GM21825 (cell line): ENCODE results near the gene SIX3.

Experiments used
- ATAC-seq: cut with Tn5 transposase; IDR thresholded peaks from one replicate; pipeline ENCODE4 v1.9.1; 2021; ENCODE audit warnings: mild to moderate bottlenecking, moderate library complexity; ENCODE audit not compliant: unreplicated experiment

The SIX3 gene

DNA sequence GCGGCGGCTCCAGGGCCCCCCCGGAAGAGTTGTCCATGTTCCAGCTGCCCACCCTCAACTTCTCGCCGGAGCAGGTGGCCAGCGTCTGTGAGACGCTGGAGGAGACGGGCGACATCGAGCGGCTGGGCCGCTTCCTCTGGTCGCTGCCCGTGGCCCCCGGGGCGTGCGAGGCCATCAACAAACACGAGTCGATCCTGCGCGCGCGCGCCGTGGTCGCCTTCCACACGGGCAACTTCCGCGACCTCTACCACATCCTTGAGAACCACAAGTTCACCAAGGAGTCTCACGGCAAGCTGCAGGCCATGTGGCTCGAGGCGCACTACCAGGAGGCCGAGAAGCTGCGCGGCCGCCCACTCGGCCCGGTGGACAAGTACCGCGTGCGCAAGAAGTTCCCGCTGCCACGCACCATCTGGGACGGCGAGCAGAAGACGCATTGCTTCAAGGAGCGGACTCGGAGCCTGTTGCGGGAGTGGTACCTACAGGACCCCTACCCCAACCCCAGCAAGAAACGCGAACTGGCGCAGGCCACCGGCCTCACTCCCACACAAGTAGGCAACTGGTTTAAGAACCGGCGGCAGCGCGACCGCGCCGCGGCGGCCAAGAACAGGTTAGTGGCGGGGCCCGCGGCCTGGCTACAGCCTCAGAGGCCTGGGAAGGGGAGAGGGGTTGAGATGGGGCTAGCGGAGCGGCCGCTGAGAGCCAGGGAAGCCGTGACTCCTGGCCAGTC, 965 bp downstream of the SIX3 start:
- no peak for ATAC-seq

GRCh38 chr2:44943031-44943692, 1.7 kb downstream of the SIX3 start:
- no peak for ATAC-seq

- no peak for ATAC-seq
Measured at GRCh38 chr2:44943693-44944101, 2.2 kb downstream of the SIX3 start.

- no peak for ATAC-seq
Measured at GRCh38 chr2:44944102-44944951, 2.8 kb downstream of the SIX3 start.

- ATAC-seq: no peak
Measured at GRCh38 chr2:44944952-44945612, 3.6 kb downstream of the SIX3 start.

GRCh38 chr2:44945676-44946371, 4.3 kb downstream of the SIX3 start:
- ATAC-seq: no peak

DNA sequence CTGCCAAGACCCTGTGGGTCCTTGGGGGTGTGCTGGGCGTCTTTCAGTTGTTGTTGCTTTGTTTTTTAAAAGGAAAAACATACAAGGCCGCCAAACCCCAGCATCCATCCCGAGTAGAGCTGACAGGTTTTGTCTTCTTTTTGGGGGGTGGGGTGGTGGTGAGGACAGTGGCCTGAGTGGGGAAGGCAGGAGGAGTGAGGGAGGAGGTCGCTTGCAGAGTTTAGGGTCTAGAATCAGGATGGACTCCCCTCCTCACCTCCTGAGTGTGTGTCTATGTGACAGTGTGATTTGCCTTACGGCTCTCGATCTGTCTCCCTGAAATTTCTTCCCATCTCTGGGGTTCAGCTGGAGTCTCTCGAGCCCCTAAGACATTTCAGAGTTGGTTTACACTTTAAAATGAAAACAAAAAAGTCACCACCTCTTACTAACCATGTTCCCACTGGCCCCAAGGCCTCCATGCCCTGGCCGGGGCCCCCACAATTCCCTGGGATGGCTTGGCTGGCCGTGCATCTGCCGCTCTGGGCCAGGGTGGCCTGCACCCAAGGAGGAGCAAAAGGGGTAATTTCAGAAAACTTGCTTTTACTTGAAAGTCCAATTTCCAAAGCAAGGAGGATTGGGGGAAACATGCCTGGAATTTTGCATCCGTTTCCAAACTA, 5.0 kb downstream of the SIX3 start:
- no peak for ATAC-seq

DNA sequence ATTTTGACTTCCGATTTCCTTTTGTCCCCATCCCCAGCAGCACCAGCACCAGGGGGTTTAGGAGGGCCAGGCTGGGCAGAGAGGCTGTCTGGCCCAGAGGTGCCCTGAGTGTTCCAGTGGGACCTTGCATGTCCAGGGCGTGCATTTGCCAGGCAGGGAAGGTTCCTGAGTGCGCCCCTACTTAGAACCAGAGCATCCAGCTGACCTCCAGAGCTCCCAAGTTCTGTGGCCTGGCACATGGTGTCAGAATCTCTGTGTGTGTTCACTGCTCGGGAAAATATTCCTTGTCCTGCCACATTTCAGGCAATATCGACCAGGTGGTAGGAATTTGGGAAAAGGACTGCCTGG, 5.5 kb downstream of the SIX3 start:
- ATAC-seq: no peak

- ATAC-seq: no peak
Measured at GRCh38 chr2:44948565-44949328, 7.2 kb downstream of the SIX3 start.

GRCh38 chr2:44949329-44950151, 8.0 kb downstream of the SIX3 start:
- no peak for ATAC-seq

GRCh38 chr2:44950646-44951045, 9.1 kb downstream of the SIX3 start:
- ATAC-seq: no peak

GRCh38 chr2:44951124-44951523, 9.6 kb downstream of the SIX3 start:
- no peak for ATAC-seq

- ATAC-seq: no peak
Measured at GRCh38 chr2:44951714-44952113, 10.2 kb downstream of the SIX3 start.

DNA sequence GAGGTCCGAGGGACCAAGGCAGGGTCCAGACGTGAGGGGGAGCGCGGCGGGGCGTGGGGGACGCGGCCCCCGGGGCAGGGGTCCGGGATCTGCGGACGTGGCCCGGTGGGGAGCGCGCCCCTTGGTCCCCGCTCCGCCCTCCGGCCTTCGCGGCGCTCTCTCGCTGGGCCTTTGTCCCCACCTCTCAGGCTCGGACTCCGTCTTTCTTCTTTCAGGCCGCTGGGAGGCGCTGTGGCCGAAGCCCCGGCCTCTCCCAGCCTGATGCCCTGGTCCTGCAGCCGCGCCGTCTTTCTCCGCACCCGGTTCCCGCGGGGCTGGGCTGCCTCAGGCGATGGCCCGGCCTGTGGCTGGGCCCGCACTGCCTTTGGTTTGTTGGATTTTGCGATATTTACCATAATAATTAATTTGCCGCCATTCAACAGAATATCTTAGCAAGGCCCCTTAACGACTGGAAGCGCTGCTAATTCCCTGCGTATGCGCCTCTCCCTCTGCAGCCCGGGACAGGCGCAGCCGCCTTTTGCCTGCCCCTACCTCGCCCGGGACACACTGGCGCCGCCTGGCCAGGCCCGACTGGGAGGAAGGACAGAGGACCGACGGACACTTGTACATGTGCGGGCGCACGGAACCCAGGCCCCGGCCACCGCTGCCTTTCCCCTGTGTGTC, 10.8 kb downstream of the SIX3 start:
- no peak for ATAC-seq

- no peak for ATAC-seq
Measured at GRCh38 chr2:44952806-44953498, 11.4 kb downstream of the SIX3 start.

GRCh38 chr2:44953499-44953883, 12.0 kb downstream of the SIX3 start:
- no peak for ATAC-seq

DNA sequence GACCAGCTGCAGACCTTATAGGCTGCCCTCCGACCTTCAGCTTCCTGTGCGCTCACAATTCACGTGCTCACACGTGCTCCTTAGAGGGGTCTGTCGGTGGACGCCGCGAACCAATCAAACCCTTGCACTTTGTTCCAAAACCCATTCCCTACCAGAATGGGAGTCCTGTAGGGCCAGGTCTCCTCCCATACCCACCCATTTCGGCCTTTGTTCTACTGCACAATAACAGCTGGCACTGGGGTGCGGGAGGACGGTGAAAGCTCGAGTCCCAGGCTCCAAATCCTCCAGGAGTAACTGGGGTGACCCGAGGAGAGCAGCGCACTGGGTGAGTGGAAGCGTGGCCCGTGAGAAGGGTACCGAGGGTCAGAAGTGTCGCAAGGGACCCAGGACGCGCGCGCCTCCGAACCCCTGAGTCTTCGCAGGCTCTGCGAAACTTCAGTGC, 13.0 kb downstream of the SIX3 start:
- ATAC-seq: no peak
